HG02870 (cell line): ENCODE results near the gene HMGA1.

Source experiments
- ATAC-seq: cut with Tn5 transposase; IDR thresholded peaks from one replicate; pipeline ENCODE4 v1.9.1; 2021; ENCODE audit warnings: mild to moderate bottlenecking, moderate library complexity; ENCODE audit not compliant: unreplicated experiment

Gene HMGA1

DNA sequence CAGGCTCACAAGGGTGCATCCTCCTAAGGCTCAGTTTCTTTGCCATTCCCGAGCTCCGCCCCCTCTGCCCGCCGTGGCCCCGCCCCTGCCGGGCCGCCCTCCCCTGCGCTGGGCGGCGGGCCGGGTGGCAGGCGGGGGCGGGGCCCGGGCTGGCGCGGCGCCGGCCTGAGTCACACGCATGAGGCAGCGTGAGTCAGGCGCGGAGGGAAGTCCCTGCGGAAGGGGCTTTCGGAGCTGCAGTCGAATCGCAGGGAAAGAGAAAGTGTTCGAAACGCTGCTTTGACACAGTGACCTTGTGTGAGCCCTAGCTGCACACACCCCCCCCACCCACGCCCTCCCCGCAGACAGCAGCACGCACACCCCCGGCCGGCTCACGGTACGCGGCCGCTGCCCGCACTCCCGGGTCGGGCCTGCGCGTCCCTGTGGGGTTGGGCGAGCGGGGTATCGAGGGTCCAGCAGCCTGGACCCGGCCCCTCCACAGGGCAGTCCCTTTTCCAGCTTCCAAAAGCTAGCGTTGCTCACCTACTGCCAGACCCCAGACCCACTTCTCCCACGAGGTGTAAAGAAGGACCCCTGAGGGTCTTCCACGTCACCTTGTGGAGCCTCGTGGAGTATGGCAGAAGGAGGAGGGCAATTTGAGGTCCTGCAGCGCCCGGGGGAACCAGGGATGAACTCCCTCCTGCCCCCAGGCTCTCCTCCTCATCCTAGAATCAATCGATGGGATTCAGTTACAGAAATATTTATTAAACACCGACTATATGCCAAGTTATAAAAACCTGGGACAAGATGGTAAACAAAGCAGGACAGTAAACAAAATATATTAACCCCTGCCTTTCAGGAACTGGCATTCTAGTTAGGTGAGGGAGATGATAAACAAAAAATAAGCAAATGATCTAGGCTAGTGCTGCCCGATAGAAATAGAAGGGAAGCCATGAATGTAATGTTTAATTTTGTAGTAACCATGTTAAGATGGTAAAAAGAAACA, 12.4 kb upstream of the HMGA1 start:
- peak; percentile 87 for ATAC-seq

DNA sequence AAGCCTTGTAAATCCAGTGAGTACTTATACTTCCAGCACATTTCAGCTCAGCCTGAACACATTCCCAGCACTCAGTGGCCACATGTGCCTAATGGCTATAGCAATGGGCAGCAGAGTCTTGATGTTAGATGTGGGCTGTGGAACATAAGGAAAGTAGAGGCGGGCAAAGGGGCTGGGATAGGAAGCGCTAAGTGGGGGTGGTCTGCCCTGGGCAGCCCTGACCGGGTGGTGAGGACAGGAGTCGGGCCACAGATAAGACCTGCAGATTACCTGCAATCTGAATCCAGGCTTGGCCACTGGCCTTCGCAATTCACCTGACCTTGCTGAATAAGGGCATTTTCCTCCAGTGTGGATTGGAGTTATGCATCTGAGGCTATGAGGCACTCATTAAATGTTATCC, 11.1 kb upstream of the HMGA1 start:
- no peak for ATAC-seq

DNA sequence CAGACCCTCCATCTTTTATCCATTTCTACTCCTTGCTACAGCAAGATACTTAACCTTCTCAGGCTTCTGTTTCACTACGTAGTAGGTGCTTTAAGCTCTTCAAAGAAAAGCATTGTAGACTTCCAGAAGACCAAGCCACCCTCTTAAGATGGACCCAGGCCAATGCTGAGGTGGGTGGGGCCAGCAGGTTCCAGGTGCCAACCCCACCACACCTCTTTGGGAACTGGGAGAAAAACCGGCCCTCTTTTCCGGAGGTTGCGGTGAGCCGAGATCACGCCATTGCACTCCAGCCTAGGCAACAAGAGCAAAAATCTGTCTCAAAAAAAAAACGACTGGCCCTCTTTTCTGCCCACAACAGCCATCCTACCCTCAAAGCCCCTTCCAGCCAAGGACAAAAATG, 10.6 kb upstream of the HMGA1 start:
- no peak for ATAC-seq

DNA sequence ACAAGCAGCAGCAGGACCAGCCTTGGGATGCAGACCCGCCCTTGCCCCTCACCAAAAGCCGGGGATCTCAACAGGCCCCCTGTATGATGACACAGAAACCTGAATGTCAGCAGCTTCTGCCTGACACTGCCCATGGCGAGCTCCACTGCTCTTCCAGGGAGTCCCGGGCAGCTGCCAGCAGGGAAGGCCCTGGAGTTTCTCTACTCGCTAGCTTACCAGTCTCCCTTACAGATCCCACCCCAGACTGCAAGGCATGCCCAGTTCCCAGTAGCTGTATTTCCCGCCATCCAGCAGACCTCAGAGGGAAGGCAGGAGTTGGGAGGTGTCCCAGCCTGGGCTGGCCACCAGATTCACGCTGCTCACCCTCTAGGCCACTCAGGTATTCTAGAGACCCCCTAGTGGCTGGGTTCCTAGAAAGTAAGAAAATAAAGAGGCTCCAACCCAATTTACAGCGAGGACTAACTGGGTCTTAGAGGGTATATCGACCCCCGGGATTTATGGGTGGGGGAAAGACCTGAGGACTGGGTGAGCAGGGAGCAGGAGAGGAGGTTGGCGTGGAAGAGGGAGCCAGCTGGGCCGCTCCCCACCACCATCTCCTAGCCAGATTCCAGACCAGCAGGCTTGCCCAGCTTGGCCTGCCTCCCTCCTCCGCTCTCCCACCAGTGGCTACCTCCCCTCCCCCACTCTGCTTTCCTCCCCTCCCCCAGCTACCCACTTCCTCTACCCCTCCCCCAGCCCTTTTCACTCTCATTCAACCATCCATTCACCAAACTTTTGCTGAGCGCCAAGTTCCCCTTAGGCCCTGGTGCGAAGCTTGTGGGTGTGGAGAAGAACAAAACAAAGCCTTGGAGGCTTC, 9.7 kb upstream of the HMGA1 start:
- no peak for ATAC-seq

DNA sequence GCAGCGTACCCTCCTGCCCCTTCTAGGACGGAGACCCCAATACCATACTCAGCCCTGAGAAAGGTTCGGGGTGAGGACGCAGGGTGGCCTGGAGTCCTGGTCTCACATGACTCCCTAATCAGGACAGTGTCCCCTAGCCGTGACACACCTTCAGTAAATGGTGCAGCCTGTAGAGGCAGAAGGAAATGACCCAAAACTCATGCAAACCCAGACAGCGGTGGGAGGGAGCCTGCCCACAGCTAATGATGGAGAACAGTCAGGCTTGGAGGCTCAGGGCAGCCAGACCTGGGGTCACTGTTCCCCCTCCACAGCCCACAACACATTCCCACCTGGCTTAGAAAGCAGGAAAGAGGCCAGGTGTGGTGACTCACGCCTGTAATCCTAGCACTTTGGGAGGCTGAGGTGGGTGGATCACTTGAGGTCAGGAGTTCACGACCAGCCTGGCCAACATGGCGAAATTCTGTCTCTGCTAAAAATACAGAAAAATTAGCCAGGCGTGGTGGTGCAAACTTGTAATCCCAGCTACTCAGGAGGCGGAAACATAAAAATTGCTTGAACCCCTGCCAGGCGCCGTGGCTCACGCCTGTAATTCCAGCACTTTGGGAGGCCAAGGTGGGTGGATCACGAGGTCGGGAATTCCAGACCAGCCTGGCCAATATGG, 8.8 kb upstream of the HMGA1 start:
- no peak for ATAC-seq

DNA sequence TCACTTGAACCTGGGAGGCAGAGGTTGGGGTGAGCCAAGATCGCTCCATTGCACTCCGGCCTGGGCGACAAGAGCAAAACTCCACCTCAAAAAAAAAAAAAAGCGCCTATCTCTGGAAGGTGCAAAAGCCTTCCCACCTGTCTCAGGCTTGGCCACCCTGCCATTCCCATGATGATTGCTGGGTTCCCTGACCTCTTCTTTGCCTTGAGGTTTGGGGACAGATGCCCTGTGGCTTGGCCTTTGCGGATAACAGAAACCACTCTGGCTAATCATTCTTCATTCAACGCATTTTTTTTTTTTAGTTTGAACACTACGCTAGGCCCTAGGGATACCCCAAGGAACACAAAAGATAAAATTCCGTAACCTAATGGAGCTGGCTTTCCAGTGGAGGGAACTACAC, 6.8 kb upstream of the HMGA1 start:
- no peak for ATAC-seq

DNA sequence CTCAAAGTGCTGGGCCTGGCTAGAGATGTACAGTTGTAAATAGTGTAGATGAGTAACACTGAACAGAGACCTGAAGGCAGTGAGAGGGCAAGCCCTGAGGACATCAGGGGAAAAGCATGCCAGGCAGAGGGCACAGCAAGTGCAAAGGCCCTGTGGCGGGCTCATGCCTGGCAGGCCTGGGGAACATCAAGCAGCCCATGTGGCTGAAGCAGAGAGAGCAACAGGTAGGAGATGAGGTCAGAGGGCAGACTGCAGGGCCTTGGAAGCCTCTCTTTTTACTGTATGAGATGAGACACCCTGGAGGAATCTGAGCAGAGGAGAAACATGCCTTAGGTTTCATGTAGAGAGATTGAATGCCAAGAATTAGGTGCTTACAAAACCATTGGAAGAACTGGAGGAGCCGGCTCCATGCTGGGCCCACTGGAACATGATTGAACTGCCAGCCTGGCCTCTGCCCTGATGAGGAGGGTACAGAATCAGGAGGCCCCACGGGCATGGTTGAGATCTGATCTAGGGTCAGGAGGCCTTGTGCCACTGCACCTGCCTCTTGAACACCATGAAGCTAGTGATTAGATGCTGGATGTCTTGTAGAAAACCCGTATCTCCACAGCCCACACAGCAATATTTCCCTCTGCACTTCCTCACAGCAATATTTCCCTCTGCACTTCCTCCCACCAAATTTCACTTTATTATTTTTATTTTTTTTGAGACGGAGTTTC, 5.9 kb upstream of the HMGA1 start:
- no peak for ATAC-seq

DNA sequence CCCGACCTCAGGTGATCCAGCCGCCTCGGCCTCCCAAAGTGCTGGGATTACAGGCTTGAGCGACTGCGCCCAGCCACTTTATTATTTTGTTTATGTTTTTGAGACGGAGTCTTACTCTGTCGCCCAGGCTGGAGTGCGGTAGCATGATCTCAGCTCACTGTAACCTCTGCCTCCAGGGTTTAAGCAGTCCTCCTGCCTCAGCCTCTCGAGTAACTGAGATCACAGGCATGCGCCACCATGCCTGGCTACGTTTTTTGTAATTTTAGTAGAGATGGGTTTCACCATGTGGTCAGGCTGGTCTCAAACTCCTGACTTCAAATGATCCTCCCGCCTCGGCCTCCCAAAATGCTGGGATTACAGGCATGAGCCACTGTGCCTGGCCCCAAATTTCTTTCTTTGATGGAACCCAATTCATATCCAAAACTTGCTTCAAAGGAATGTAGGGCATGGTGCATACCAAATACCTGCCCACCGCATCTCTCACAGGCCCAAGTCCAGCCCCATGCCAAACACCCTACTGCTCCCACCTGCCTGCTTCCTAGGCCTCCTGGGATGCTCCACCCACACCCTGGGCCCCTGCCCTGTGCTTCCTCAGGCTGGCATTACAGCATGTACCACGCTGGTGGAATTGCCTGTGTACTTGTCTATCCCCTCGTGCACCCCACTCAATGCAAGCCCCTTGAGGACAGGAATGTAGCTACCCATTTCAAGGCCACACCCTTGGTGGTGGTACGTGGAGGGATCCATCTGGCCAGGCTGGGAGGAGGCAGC, 4.9 kb upstream of the HMGA1 start:
- no peak for ATAC-seq

DNA sequence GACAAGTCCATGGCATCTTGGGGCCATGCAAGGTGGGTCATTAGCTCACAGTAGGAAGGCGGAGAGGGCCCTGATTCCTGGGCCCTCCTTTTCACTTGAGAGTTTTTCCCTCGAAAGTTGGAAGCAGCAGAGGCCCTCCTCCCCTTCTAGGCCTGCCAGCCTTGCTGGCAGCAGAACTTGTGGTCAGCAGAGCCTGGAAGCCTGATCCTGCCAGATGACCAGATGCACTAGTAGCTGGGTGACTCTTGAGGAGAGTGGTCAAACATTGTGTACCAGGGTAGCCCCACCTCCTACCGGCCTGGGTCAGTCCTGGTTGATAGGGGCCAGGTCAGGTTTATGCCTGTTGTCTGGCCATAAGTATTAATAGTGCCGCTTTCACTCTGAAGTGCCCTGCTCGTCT, 3.8 kb upstream of the HMGA1 start:
- no peak for ATAC-seq

DNA sequence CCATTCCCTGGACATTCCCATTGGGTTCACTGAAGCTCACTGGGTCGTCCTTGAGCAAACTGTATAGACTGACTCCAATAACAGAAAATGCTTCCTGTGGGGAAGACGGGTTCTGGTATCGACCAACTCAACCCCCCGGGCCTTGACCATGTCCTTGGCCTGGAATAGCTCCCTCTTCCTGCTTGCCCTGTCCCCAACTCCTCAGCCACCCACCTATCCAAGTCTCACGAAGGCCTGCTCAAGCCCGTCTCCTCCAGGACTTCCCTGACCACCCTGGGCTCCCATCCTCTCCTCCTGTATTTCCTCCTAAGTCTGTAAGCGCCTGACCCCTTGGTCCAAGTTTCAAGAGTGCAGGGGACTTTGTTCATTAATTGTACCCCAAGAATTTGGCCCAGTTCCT, 2.8 kb upstream of the HMGA1 start:
- no peak for ATAC-seq

DNA sequence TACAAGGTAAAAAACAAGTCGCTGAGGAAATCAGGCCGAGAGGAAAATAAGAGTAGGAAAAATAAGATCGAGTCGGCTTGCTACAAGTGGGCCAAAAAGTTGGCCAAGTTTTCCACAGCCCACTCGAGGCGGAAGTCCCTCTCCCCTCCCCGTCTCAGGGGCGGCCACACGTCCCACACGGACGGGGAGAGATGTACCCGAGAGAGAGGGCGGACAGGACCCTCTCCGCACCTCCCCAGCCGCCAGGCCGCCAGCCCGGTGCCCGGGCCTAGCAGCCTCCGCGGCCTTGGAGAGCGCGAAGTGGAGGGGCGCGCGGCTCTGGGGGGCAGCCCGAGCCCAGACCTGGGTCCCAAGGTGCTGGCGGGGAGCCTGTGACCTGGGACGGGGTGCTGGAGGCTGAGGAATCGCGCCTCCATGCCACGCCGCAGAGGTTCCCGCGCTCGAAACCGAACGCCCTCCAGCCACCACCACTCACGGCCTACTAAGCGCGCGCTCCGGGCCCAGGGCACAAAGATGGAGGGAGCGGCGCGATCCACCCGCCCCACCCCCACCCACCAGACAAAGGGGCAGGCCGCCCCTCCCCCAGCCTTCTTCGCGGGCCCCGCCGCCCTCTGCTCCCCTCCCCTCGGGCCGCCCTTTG, 1.9 kb upstream of the HMGA1 start:
- no peak for ATAC-seq

DNA sequence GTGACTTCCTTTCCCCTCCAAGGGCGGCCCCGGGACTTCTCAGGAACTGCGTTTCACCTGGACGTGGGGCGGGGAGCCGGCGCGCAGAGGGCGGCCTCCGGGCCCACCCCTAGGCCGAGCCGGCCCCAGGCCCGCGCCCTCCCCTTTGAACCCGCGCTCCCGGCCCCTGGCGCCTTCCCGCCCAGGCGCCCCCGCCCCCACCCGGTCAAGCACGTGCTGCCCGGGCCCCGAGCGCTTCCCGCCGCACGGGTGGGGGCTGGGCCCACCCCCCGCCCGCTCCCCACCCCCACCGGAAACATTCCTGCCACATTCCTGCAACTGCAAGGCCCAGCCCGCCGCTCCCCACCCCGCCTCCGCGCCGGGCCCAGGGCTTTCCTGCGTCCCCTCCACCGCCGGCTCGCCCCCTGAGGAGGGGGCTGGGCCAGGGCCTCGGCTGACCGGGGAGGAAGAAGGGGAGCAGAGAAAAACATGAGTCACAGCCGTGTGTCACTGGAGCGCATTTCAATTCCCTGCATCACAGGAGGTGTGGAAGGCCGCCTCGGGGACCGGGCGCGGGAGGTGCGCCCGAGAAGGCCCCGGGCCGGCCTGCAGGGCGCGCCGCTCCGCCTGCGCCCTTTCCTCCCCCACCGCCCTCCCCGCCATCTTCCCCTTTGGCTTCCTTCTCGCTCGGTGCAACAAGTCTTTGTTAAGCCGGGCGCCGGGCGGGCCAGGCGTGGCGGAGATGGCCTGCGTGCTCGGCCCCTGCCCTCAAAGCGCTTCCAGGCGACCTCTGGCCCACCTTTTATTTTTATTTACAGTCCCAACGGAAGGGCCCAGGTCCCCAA, 1.2 kb upstream of the HMGA1 start:
- no peak for ATAC-seq

DNA sequence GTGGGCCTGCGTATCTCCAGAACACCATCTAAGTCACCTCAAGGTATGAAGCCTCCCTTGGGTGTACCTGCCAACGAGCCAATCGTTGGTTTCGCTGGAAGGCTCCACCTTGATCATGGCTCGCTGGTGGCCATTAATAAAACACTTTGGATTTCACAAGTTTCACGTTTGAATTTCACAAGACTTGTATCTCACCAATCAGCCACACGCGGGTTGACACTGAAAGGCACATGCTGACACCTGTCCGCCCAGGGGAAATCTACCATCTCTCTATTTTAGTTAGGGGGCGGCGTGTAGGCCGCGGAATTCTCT, 586 bp upstream of the HMGA1 start:
- ATAC-seq: no peak

DNA sequence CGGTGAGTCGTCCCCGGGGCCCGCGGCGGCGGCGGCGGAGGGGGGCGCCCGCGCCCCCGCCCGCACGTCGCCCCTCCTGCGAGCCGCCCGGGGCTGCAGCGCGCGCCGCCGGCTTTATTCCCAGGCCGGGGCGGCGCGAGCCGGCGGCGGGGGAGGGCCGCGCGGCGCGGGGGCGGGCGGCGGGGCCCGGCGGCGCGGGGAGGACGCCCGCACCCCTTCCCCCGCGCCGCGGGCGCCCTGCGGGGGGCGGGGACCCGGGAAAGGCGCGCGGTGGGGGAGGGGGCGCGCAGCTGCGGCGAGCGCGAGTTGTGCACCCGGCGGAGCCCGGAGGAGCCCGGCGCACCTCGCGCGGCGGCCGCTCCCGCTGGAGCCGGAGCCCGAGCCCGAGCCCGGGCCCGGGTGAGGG, 646 bp downstream of the HMGA1 start:
- ATAC-seq: peak; percentile 3

DNA sequence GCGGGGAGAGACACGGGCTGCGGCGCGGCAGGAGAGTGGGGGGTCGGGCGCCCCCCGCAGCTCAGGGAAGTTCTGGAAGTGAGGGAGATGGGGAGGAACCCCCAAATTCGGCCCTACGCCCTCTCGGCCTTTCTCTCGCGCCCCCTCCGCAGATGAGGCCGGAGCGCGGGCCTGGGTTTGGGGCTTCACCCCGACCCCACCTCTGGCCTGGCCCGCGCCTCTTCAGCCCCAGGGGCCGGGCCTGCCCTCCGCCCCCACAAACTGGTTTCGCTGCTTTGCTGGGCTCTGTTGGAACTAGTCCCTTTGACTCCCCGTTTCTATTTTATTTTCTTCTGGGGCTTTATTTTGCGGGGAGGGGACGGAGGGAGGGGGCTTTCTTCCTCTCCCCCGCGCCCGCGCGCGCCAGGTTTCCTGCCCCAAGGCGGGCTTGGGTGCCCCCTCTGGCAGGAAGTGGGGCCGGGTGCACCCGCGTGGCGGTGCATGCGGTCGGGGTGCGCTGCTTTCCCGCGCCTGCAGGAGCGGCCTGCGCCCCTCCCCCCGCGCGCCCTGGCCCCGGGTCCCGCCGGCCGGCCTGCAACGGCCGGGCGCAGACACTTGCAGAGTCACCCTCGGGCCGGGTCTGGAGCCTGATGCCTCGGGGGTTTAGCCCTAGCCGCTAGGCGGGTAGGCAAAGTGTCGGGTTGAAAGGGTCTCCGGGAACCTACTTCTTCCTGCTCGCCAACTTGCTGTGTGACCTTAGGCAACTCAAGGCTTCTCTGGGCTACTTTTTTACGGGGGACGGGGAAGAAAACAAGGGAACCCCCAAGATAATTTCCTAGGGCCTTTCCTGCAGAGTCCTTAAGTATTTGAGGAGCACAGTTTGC, 1.3 kb downstream of the HMGA1 start:
- no peak for ATAC-seq

DNA sequence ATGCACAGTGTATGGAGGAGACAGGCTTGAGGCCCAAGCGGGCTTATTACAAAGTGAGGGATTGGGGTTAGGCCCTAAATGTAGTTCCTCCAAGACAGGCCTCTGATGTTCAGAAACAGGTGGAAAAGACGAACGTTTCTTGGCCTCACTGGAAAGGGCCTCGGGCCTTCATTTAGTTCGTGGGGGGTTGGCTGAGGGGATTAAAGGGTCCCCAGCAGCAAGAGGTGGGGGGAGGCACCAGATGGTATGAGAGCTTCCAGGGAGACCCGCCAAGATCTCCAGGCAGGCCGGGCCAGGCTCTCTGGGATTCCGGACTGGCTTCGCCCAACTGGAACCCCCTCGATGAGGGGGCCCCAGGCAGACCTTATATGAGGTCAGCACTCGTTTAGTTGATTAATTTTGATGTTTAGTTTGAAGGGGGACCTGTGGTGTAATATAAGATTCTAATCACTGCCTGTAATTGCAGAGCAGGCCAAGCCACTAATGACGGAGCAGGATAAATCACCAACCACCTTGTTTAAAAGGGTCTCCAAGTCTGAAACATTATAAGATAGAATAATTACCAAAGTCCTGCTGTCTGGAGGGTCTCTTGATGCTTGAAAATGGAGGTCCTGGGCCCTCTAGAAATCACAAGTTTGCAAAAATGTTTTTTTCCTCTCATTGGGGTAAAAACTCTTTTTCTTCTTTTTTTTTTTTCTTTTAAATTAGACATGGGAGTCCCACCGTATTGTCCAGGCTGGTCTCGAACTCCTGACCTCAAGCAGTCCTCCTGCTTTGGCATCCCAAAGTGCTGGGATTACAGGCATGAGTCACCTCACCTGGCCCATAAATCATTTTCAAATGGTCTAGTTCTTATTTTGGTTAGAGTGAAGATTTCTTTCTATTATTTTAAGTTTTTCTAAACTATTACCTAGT, 2.2 kb downstream of the HMGA1 start:
- ATAC-seq: no peak

DNA sequence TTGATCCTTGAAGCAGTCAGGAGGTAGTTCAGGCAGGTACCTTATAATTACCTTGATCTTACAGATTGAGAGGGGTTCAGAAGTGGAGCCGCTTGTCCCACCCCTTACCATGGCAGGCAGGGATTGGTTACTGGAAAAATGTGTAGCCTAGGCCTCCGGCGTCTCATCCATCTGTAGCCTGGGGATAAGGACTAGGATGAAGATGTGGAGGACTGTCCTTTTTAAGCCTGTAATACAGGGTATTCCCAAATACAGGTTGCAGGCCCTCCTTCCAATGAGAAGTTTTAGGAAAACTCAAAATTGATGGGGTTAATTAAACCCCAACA, 2.8 kb downstream of the HMGA1 start:
- no peak for ATAC-seq
